Neutrophil (primary cell): ENCODE results near the gene PRKRIP1.

Source experiments
- H3K27ac ChIP-seq: fragments of 200-600 bp; sonication (generic); 2 replicates; pipeline ENCODE4 v1.5.1; 2016; ENCODE audit warnings: mild to moderate bottlenecking, moderate library complexity
- H3K27me3 ChIP-seq: fragments of 200-600 bp; sonication (generic); 2 replicates; pipeline ENCODE4 v1.6.0; 2016; ENCODE audit warnings: mild to moderate bottlenecking
- H3K36me3 ChIP-seq: fragments of 200-600 bp; sonication (generic); 2 replicates; pipeline ENCODE4 v1.5.1; 2017
- H3K4me1 ChIP-seq, 2 experiments: fragments of 200-600 bp in 1 of 2; sonication (generic) in 1 of 2; 1 replicate in 1 of 2; 2 replicates in 1 of 2; pipeline versions ENCODE4 v1.5.1 to v1.6.1; 2013 to 2016; ENCODE audit warnings: low read depth in 1 of 2, low read length in 1 of 2, mild to moderate bottlenecking in 1 of 2, moderate library complexity in 1 of 2; ENCODE audit not compliant: control insufficient read depth in 1 of 2, insufficient read depth in 1 of 2
- H3K4me3 ChIP-seq, 2 experiments: fragments of 200-600 bp in 1 of 2; sonication (generic) in 1 of 2; 1 replicate in 1 of 2; 2 replicates in 1 of 2; pipeline ENCODE4 v1.5.1; 2013 to 2016; ENCODE audit warnings: low read depth in 1 of 2, low read length in 1 of 2, mild to moderate bottlenecking in 1 of 2, moderate library complexity in 1 of 2
- H3K9me3 ChIP-seq: fragments of 200-600 bp; sonication (generic); 2 replicates; pipeline ENCODE4 v1.5.1; 2016
- CTCF ChIP-seq: fragments of 200-600 bp; sonication (generic); IDR thresholded peaks from 2 replicates; pipeline ENCODE4 v1.5.1; 2016; ENCODE audit warnings: antibody characterized with exemption

PRKRIP1 gene

DNA sequence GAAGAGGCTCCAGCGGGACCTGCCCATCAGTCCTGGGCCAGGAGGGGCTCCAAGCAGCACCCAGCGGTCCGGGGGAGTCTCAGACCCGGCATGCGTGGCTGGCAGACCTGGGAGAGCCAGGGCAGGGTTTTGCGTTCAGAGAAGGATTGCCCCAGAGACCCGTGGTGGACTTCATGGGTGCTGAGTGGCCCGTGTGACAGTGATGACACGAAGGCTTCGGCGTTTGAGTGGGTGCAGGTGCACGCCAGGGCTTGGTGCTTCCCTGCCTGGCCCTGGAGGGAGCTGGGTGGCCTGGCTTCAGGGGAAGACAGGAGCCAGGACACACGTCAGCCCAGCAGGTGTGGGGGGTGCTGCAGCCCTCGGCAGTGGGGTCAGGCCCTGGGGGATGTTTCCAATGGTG lies 51.1 kb downstream of the PRKRIP1 start:
- Histone ChIP-seq H3K36me3 (peaks cover 79% of the 10 kb centered on the region), H3K9me3 (no peaks in the 10 kb centered on the region), H3K27me3 (no peaks in the 10 kb centered on the region), H3K4me1 (peaks cover 20 to 33% of the 10 kb centered on the region in 2 experiments), H3K27ac (no peak overlapping the region), H3K4me3 (no peak overlapping the region)
- no peak for TF ChIP-seq CTCF

DNA sequence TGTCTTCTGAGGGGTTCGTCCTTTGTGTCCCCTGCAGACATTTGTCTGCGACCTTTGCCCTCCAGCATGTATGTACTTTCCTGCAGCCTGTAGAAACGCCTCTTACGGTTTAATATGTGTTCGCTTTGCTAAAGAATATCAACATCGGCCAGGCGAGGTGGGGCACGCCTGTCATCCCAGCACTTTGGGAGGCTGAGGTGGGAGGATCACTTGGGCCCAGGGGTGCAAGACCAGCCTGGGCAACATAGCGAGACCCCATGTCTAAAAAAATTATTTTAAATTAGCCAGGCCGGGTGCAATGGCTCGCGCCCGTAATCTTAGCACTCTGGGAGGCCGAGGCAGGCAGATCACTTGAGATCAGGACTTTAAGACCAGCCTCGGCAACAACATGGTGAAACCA lies 53.0 kb downstream of the PRKRIP1 start:
- TF ChIP-seq CTCF: no peak
- Histone ChIP-seq H3K4me3 (no peak overlapping the region), H3K27ac (no peak overlapping the region)

GRCh38 chr7:102450242-102450641 lies 54.1 kb downstream of the PRKRIP1 start:
- Histone ChIP-seq H3K27me3 (no peaks in the 10 kb centered on the region), H3K36me3 (peaks cover 87% of the 10 kb centered on the region), H3K4me1 (peaks cover 0 to 5% of the 10 kb centered on the region in 2 experiments), H3K4me3 (no peak overlapping the region), H3K9me3 (no peaks in the 10 kb centered on the region), H3K27ac (peak overlapping the region; percentile 45)
- peak; percentile 14 for TF ChIP-seq CTCF

More for the DNA sequence above, 53.0 kb downstream of the PRKRIP1 start:
- Histone ChIP-seq H3K36me3 (peaks cover 88% of the 10 kb centered on the region), H3K9me3 (no peaks in the 10 kb centered on the region), H3K4me1 (peaks cover 3 to 14% of the 10 kb centered on the region in 2 experiments), H3K27me3 (no peaks in the 10 kb centered on the region)

- TF ChIP-seq CTCF: no peak
- H3K27ac ChIP-seq: peak overlapping the region; percentile 13
Measured at GRCh38 chr7:102451371-102452054, 55.4 kb downstream of the PRKRIP1 start.

GRCh38 chr7:102452451-102452850 lies 56.3 kb downstream of the PRKRIP1 start:
- TF ChIP-seq CTCF: no peak
- H3K9me3 ChIP-seq: no peaks in the 10 kb centered on the region
- H3K27ac ChIP-seq: peak overlapping the region; percentile 33
- H3K4me3 ChIP-seq: no peak overlapping the region
- H3K36me3 ChIP-seq: peaks cover 87% of the 10 kb centered on the region
- no peaks in the 10 kb centered on the region for H3K27me3 ChIP-seq
- no peaks in the 10 kb centered on the region for H3K4me1 ChIP-seq

More at GRCh38 chr7:102451371-102452054, 55.4 kb downstream of the PRKRIP1 start:
- Histone ChIP-seq H3K9me3 (no peaks in the 10 kb centered on the region), H3K4me1 (no peaks in the 10 kb centered on the region), H3K27me3 (no peaks in the 10 kb centered on the region), H3K4me3 (no peak overlapping the region), H3K36me3 (peaks cover 87% of the 10 kb centered on the region)
